WTC11 (cell line): ENCODE data around the gene LPP. TPM values are rescaled to one million over a fixed set of nuclear protein-coding genes. Genes with fewer than 3 reads are reported as not detected.

Source experiments
- ATAC-seq: fragments of 200-7000 bp; cut with Tn5 transposase; 2 replicates; pipeline ENCODE4 v1.10.0; 2021; ENCODE audit warnings: mild to moderate bottlenecking, moderate library complexity
- CTCF ChIA-PET: fragments of 300-600 bp; sonication (Branson Sonifier 250); formaldehyde crosslinking; loops from one replicate; lab custom pipeline; 2021; ENCODE audit warnings: antibody characterized with exemption; lab: Charles Lee
- POLR2A ChIA-PET: fragments of 350-600 bp; sonication (Branson Sonifier 250); formaldehyde crosslinking; loops from one replicate; lab custom pipeline; 2021; ENCODE audit warnings: antibody characterized with exemption; lab: Charles Lee
- DNase-seq: peaks from one replicate; pipeline ENCODE4 v3.0.0; 2021; ENCODE audit warnings: low spot score
- H3K27ac Mint-ChIP-seq: 2 replicates; pipeline ENCODE4 v1.8.0; 2021; ENCODE audit warnings: mixed read lengths
- H3K27me3 Mint-ChIP-seq: 2 replicates; pipeline ENCODE4 v1.8.0; 2021; ENCODE audit warnings: low read depth, mild to moderate bottlenecking, moderate library complexity, mixed read lengths
- H3K36me3 Mint-ChIP-seq: 2 replicates; pipeline ENCODE4 v1.8.0; 2021; ENCODE audit warnings: mixed read lengths
- H3K4me1 Mint-ChIP-seq: 2 replicates; pipeline ENCODE4 v1.8.0; 2022; ENCODE audit warnings: mixed read lengths
- H3K4me3 Mint-ChIP-seq: 2 replicates; pipeline ENCODE4 v1.8.0; 2021; ENCODE audit warnings: mild to moderate bottlenecking, moderate library complexity, mixed read lengths
- H3K9me3 Mint-ChIP-seq: 2 replicates; pipeline ENCODE4 v1.8.0; 2021; ENCODE audit warnings: mixed read lengths
- CREB1 ChIP-seq: sonication (generic); formaldehyde crosslinking; IDR thresholded peaks from 2 replicates; pipeline ENCODE4 v1.8.0; 2023; ENCODE audit warnings: mild to moderate bottlenecking, missing genetic modification reagents
- CREM ChIP-seq: sonication (generic); formaldehyde crosslinking; IDR thresholded peaks from 2 replicates; pipeline ENCODE4 v1.8.1; 2022; ENCODE audit warnings: mild to moderate bottlenecking, missing genetic modification reagents, moderate library complexity
- EMX1 ChIP-seq: fragments of 250-450 bp; sonication (Bioruptor Pico); IDR thresholded peaks from 2 replicates; pipeline ENCODE4 v1.8.0; 2021; ENCODE audit warnings: mild to moderate bottlenecking
- ETV6 ChIP-seq: sonication (generic); formaldehyde crosslinking; IDR thresholded peaks from 2 replicates; pipeline ENCODE4 v1.8.1; 2022; ENCODE audit warnings: mild to moderate bottlenecking, missing genetic modification reagents
- GABPB1 ChIP-seq: sonication (generic); formaldehyde crosslinking; IDR thresholded peaks from 2 replicates; pipeline ENCODE4 v1.8.1; 2023; ENCODE audit warnings: mild to moderate bottlenecking, missing genetic modification reagents
- JUN ChIP-seq: sonication (generic); formaldehyde crosslinking; IDR thresholded peaks from 2 replicates; pipeline ENCODE4 v1.8.0; 2023; ENCODE audit warnings: mild to moderate bottlenecking, missing genetic modification reagents
- MXD4 ChIP-seq: fragments of 250-450 bp; sonication (Bioruptor Pico); IDR thresholded peaks from 2 replicates; pipeline ENCODE4 v1.8.0; 2021; ENCODE audit warnings: mild to moderate bottlenecking, moderate library complexity, borderline replicate concordance
- NR1H2 ChIP-seq: sonication (generic); formaldehyde crosslinking; IDR thresholded peaks from 2 replicates; pipeline ENCODE4 v1.9.0; 2021; ENCODE audit warnings: mild to moderate bottlenecking, moderate library complexity, missing genetic modification reagents
- RELA ChIP-seq: sonication (generic); formaldehyde crosslinking; IDR thresholded peaks from 2 replicates; pipeline ENCODE4 v1.8.1; 2022; ENCODE audit warnings: missing genetic modification reagents, mild to moderate bottlenecking, borderline replicate concordance
- SP1 ChIP-seq: sonication (generic); formaldehyde crosslinking; conservative IDR thresholded peaks from 2 replicates; pipeline ENCODE4 v1.8.1; 2022; ENCODE audit warnings: missing genetic modification reagents
- TEAD1 ChIP-seq: sonication (generic); formaldehyde crosslinking; IDR thresholded peaks from 2 replicates; pipeline ENCODE4 v1.8.0; 2022; ENCODE audit warnings: mild to moderate bottlenecking, missing genetic modification reagents
- TEAD4 ChIP-seq: sonication (generic); formaldehyde crosslinking; IDR thresholded peaks from 2 replicates; pipeline ENCODE4 v1.8.0; 2022; ENCODE audit warnings: mild to moderate bottlenecking, missing genetic modification reagents
- TP53 ChIP-seq: sonication (generic); formaldehyde crosslinking; IDR thresholded peaks from 2 replicates; pipeline ENCODE4 v1.8.1; 2023; ENCODE audit warnings: mild to moderate bottlenecking, missing genetic modification reagents
- ZNF138 ChIP-seq: sonication (generic); formaldehyde crosslinking; conservative IDR thresholded peaks from 2 replicates; pipeline ENCODE4 v1.8.1; 2022; ENCODE audit warnings: mild to moderate bottlenecking, moderate library complexity, missing genetic modification reagents
- ZNF219 ChIP-seq: sonication (generic); formaldehyde crosslinking; IDR thresholded peaks from 2 replicates; pipeline ENCODE4 v1.8.0; 2023; ENCODE audit warnings: missing genetic modification reagents, mild to moderate bottlenecking, borderline replicate concordance
- ZNF396 ChIP-seq: fragments of 250-450 bp; sonication (Bioruptor Pico); IDR thresholded peaks from 2 replicates; pipeline ENCODE4 v1.8.0; 2021; ENCODE audit warnings: mild to moderate bottlenecking, moderate library complexity, borderline replicate concordance
- total RNA-seq: library from RNA; stranded (reverse); gene quantifications from 3 replicates; pipeline ENCODE4 v1.2.3, GENCODE V29; 2021
- TF ChIP-seq, protein P1 (sequence below): sonication (generic); formaldehyde crosslinking; IDR thresholded peaks from 2 replicates; pipeline ENCODE4 v1.8.0; 2022; ENCODE audit warnings: mild to moderate bottlenecking, missing genetic modification reagents
- TF ChIP-seq, protein P2 (sequence below): fragments of 250-450 bp; sonication (Bioruptor Pico); IDR thresholded peaks from 2 replicates; pipeline ENCODE4 v1.9.0; 2021; ENCODE audit warnings: mild to moderate bottlenecking
- TF ChIP-seq, protein P3 (sequence below): fragments of 250-450 bp; sonication (Bioruptor Pico); IDR thresholded peaks from 2 replicates; pipeline ENCODE4 v1.9.0; 2021; ENCODE audit warnings: mild to moderate bottlenecking, borderline replicate concordance
- TF ChIP-seq, protein P4 (sequence below): sonication (generic); formaldehyde crosslinking; IDR thresholded peaks from 2 replicates; pipeline ENCODE4 v1.8.1; 2023; ENCODE audit warnings: mild to moderate bottlenecking, moderate library complexity, missing genetic modification reagents
- TF ChIP-seq, protein P5 (sequence below): sonication (generic); formaldehyde crosslinking; IDR thresholded peaks from 2 replicates; pipeline ENCODE4 v1.8.0; 2022; ENCODE audit warnings: mild to moderate bottlenecking, missing genetic modification reagents
- TF ChIP-seq, protein P6 (sequence below): sonication (generic); formaldehyde crosslinking; IDR thresholded peaks from 2 replicates; pipeline ENCODE4 v1.8.1; 2023; ENCODE audit warnings: mild to moderate bottlenecking, missing genetic modification reagents
- TF ChIP-seq, protein P7 (sequence below): sonication (generic); formaldehyde crosslinking; IDR thresholded peaks from 2 replicates; pipeline ENCODE4 v1.8.1; 2023; ENCODE audit warnings: mild to moderate bottlenecking, missing genetic modification reagents, moderate library complexity
- TF ChIP-seq, protein P8 (sequence below): sonication (generic); formaldehyde crosslinking; IDR thresholded peaks from 2 replicates; pipeline ENCODE4 v1.8.0; 2022; ENCODE audit warnings: mild to moderate bottlenecking, missing genetic modification reagents

LPP gene
- total RNA-seq, 1 experiment from 2014 or later, result 49.6 TPM

DNA sequence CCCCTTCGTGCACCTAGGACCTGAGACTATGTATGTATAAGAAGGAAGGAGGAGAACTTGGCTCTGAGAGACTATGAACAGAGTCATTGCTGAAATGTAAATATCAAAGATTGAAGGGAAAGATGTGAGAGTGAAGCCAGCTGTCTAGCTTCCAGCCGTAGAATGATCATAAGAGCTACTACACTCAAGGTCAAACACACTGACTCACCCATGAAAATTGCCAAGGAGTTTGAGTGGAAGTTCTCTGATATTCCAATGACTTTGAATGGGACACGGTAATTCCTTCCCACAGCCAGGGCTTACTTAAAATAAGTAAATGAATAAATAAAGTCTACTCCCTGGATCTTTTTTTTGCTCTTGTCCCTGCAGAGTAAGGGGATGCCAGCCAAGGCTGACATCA is 618.9 kb downstream of the LPP start:
- Mint-ChIP-seq H3K36me3 (no peaks in the 10 kb centered on the region), H3K4me3 (no peak overlapping the region), H3K27me3 (no peaks in the 10 kb centered on the region), H3K27ac (no peak overlapping the region)
- ChIA-PET CTCF (no interaction called here), POLR2A (no interaction called here)
- TF ChIP-seq, protein P1, sequence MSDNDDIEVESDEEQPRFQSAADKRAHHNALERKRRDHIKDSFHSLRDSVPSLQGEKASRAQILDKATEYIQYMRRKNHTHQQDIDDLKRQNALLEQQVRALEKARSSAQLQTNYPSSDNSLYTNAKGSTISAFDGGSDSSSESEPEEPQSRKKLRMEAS (CRISPR knock-in tag), result no peak
- TF ChIP-seq GABPB1 (CRISPR knock-in tag) (no peak), MXD4 (CRISPR knock-in tag) (no peak), NR1H2 (CRISPR knock-in tag) (no peak), SP1 (CRISPR knock-in tag) (no peak), ZNF396 (CRISPR knock-in tag) (no peak), TEAD1 (CRISPR knock-in tag) (no peak), ZNF219 (CRISPR knock-in tag) (no peak), JUN (CRISPR knock-in tag) (no peak)
- TF ChIP-seq, protein P2, sequence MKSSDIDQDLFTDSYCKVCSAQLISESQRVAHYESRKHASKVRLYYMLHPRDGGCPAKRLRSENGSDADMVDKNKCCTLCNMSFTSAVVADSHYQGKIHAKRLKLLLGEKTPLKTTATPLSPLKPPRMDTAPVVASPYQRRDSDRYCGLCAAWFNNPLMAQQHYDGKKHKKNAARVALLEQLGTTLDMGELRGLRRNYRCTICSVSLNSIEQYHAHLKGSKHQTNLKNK (CRISPR knock-in tag), result no peak
- TF ChIP-seq, protein P3, sequence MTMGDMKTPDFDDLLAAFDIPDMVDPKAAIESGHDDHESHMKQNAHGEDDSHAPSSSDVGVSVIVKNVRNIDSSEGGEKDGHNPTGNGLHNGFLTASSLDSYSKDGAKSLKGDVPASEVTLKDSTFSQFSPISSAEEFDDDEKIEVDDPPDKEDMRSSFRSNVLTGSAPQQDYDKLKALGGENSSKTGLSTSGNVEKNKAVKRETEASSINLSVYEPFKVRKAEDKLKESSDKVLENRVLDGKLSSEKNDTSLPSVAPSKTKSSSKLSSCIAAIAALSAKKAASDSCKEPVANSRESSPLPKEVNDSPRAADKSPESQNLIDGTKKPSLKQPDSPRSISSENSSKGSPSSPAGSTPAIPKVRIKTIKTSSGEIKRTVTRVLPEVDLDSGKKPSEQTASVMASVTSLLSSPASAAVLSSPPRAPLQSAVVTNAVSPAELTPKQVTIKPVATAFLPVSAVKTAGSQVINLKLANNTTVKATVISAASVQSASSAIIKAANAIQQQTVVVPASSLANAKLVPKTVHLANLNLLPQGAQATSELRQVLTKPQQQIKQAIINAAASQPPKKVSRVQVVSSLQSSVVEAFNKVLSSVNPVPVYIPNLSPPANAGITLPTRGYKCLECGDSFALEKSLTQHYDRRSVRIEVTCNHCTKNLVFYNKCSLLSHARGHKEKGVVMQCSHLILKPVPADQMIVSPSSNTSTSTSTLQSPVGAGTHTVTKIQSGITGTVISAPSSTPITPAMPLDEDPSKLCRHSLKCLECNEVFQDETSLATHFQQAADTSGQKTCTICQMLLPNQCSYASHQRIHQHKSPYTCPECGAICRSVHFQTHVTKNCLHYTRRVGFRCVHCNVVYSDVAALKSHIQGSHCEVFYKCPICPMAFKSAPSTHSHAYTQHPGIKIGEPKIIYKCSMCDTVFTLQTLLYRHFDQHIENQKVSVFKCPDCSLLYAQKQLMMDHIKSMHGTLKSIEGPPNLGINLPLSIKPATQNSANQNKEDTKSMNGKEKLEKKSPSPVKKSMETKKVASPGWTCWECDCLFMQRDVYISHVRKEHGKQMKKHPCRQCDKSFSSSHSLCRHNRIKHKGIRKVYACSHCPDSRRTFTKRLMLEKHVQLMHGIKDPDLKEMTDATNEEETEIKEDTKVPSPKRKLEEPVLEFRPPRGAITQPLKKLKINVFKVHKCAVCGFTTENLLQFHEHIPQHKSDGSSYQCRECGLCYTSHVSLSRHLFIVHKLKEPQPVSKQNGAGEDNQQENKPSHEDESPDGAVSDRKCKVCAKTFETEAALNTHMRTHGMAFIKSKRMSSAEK (CRISPR knock-in tag), result no peak
- TF ChIP-seq, protein P4, sequence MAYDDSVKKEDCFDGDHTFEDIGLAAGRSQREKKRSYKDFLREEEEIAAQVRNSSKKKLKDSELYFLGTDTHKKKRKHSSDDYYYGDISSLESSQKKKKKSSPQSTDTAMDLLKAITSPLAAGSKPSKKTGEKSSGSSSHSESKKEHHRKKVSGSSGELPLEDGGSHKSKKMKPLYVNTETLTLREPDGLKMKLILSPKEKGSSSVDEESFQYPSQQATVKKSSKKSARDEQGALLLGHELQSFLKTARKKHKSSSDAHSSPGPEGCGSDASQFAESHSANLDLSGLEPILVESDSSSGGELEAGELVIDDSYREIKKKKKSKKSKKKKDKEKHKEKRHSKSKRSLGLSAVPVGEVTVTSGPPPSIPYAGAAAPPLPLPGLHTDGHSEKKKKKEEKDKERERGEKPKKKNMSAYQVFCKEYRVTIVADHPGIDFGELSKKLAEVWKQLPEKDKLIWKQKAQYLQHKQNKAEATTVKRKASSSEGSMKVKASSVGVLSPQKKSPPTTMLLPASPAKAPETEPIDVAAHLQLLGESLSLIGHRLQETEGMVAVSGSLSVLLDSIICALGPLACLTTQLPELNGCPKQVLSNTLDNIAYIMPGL (CRISPR knock-in tag), result no peak
- TF ChIP-seq, protein P5, sequence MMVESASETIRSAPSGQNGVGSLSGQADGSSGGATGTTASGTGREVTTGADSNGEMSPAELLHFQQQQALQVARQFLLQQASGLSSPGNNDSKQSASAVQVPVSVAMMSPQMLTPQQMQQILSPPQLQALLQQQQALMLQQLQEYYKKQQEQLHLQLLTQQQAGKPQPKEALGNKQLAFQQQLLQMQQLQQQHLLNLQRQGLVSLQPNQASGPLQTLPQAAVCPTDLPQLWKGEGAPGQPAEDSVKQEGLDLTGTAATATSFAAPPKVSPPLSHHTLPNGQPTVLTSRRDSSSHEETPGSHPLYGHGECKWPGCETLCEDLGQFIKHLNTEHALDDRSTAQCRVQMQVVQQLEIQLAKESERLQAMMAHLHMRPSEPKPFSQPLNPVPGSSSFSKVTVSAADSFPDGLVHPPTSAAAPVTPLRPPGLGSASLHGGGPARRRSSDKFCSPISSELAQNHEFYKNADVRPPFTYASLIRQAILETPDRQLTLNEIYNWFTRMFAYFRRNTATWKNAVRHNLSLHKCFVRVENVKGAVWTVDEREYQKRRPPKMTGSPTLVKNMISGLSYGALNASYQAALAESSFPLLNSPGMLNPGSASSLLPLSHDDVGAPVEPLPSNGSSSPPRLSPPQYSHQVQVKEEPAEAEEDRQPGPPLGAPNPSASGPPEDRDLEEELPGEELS, result no peak
- TF ChIP-seq, all 79 proteins: peak for 0
- H3K4me1 Mint-ChIP-seq, result peaks cover 21% of the 10 kb centered on the region
- no peak for DNase-seq
- no peak for ATAC-seq
- 0 out of 2 replicates have a peak, but pooled peaks cover 3% of the 10 kb centered on the region for H3K9me3 Mint-ChIP-seq

DNA sequence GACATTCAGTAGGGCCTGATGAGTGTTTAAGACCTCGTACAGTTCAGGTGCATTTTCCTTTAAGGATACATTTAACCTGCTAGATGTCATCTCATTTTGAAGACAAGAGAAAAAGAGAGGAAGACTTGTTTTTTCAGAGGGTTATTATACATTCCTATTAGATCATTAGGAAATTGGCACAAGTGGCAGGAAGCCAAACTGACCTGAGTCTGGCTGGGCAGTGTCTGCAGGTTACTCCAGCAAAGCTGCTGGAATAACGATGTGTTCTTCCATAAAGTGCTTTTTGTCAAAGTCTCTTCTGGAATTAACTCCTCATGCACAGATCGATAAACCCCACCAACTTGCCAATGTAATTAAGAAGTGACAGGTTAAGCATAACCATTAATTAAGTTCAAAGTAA is 621.5 kb downstream of the LPP start:
- H3K9me3 Mint-ChIP-seq, result 0 out of 2 replicates have a peak, but pooled peaks cover 3% of the 10 kb centered on the region
- CTCF ChIA-PET, result no interaction called here
- TF ChIP-seq, protein P6, sequence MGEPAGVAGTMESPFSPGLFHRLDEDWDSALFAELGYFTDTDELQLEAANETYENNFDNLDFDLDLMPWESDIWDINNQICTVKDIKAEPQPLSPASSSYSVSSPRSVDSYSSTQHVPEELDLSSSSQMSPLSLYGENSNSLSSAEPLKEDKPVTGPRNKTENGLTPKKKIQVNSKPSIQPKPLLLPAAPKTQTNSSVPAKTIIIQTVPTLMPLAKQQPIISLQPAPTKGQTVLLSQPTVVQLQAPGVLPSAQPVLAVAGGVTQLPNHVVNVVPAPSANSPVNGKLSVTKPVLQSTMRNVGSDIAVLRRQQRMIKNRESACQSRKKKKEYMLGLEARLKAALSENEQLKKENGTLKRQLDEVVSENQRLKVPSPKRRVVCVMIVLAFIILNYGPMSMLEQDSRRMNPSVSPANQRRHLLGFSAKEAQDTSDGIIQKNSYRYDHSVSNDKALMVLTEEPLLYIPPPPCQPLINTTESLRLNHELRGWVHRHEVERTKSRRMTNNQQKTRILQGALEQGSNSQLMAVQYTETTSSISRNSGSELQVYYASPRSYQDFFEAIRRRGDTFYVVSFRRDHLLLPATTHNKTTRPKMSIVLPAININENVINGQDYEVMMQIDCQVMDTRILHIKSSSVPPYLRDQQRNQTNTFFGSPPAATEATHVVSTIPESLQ (CRISPR knock-in tag), result no peak
- TF ChIP-seq ETV6 (CRISPR knock-in tag) (no peak), RELA (CRISPR knock-in tag) (no peak), TP53 (CRISPR knock-in tag) (no peak), TEAD4 (CRISPR knock-in tag) (no peak), EMX1 (CRISPR knock-in tag) (no peak), ZNF219 (CRISPR knock-in tag) (no peak), CREM (CRISPR knock-in tag) (no peak), ZNF138 (CRISPR knock-in tag) (no peak), CREB1 (CRISPR knock-in tag) (no peak)
- TF ChIP-seq, protein P7, sequence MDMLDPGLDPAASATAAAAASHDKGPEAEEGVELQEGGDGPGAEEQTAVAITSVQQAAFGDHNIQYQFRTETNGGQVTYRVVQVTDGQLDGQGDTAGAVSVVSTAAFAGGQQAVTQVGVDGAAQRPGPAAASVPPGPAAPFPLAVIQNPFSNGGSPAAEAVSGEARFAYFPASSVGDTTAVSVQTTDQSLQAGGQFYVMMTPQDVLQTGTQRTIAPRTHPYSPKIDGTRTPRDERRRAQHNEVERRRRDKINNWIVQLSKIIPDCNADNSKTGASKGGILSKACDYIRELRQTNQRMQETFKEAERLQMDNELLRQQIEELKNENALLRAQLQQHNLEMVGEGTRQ (CRISPR knock-in tag), result no peak
- TF ChIP-seq, protein P8, sequence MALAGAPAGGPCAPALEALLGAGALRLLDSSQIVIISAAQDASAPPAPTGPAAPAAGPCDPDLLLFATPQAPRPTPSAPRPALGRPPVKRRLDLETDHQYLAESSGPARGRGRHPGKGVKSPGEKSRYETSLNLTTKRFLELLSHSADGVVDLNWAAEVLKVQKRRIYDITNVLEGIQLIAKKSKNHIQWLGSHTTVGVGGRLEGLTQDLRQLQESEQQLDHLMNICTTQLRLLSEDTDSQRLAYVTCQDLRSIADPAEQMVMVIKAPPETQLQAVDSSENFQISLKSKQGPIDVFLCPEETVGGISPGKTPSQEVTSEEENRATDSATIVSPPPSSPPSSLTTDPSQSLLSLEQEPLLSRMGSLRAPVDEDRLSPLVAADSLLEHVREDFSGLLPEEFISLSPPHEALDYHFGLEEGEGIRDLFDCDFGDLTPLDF, result no peak

More for the DNA sequence above, 621.5 kb downstream of the LPP start:
- ATAC-seq, result no peak
- no peak overlapping the region for H3K4me3 Mint-ChIP-seq
- no peak overlapping the region; the same call in 1 of the 2 replicates for H3K27ac Mint-ChIP-seq
- POLR2A ChIA-PET, result no interaction called here
- no peaks in the 10 kb centered on the region for H3K36me3 Mint-ChIP-seq
- peaks cover 27% of the 10 kb centered on the region for H3K4me1 Mint-ChIP-seq
- DNase-seq, result no peak
- H3K27me3 Mint-ChIP-seq, result no peaks in the 10 kb centered on the region
